DND-41 (cell line): ENCODE measurements around the gene SLC23A2.

ENCODE experiments used
- CTCF ChIP-seq: IDR thresholded peaks from 2 replicates; pipeline ENCODE4 v1.5.1; 2012; ENCODE audit warnings: borderline replicate concordance, low read length, moderate library complexity, mild to moderate bottlenecking; ENCODE audit not compliant: poor library complexity, severe bottlenecking; ENCODE audit errors: extremely low read depth
- EZH2 ChIP-seq: IDR thresholded peaks from 3 replicates; pipeline ENCODE4 v1.6.1; 2012; ENCODE audit warnings: borderline replicate concordance, low read depth, mild to moderate bottlenecking, moderate library complexity, low read length, inconsistent platforms; ENCODE audit not compliant: severe bottlenecking

- TF ChIP-seq EZH2 (no peak), CTCF (no peak)
Measured at GRCh38 chr20:4829514-4830215, 171.6 kb downstream of the SLC23A2 start.
